Measurements from ENCODE around the gene STARD13.

Gene STARD13

DNA sequence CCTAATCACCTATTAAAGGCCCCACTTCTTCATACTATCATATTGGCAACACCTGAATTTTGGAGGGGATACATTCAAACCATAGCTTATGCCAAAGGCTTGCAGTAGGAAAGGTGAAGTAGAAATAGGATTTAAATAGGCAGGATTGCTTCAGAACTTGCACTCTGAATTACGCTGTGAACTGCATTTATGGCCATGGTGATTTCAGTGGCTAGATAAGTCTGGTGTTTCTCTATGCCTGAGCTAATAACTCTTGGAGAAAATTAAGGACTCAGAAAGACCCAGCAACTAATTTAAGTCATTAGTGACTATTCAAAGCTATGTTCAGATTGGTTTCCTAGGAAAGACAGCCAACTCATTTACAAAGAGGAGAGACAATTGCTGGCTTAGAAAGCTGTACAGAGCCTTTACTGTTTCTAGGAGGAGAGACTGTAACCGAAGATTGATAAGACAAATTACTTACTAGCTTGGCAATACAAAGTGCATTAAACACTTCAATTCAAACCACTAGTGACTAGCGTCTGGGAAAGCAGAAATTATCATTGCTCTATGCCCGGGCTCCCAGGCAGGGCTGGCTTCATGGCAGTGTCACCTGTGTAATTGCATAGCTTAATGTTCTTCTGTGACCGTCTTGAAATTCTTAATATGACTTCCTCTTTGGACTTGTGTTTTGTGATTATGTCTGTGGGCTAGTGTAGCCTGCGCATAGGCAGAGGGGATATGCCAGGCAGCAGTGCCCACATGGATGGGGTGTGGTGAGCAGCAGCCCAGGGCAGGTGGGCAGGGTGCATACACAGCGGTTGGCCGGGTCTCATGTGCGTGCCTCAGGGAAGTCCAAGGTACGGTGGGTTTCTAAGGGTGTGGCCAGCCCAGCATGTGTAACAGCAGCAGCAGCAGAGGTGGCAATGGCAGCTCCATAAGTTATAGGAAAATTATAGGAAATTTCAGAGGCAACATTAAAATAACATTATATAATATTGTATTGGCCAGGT, 209.3 kb downstream of the STARD13 start:
- no peak for DNase-seq

GRCh38 chr13:33073338-33073737, 212.2 kb downstream of the STARD13 start:
- no peak for DNase-seq

DNA sequence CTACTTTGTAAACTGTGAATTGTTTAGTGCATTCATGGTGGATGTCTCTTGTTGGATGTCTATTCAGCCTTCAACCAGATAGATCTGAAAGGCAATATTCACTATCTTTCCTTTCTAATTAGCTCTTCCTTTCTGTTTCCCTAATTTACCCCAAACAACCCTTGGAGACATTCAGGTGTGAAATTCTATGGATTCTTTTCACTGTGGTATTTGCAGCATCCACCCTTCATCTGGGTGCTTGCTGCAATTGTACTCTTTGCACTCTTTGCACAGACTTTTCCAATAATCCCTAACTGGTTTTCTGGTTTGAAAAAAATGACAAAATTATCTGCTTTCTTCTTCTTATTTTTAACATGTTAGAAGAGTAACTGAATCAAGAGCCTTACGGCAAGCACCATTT, 212.8 kb downstream of the STARD13 start:
- DNase-seq: no peak

DNA sequence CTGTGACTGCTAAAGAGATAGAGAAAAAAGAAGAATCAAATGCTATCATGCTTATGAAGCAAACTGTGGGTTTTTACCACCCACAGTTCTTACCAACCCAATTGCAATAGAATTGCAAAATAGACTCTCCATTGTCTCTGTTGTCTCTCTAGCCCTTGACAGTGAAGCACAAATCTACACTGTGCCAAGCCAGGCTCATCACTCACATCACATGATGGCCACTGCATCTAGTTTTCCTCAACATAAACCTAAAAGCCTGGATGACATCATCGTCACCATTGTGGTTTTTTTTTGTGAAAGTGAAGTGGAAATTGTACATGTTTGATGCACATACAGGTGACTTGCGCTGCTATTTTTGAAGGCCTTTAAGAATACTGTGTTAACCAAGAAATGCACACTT, 213.3 kb downstream of the STARD13 start:
- no peak for DNase-seq

GRCh38 chr13:33070713-33071112, 214.8 kb downstream of the STARD13 start:
- DNase-seq: no peak

DNA sequence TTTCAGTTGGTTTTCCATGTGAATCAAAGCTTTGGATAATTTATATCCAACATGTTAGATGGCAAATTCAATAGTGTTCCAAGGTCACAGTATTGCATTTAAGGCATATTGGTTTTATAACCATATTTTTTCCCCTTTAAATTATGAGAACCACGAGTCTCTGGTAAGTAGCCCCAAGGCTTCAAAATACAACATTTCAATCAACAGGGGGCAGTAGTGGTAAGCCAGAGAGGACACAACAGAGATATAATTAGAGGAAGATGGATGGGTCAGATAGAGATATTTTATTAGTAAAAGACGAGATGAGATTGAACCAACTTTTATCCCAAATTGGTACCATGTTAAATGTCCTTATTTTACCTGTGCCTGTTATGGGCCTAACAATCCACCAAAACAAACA, 216.2 kb downstream of the STARD13 start:
- DNase-seq: no peak

GRCh38 chr13:33066329-33066728, 219.2 kb downstream of the STARD13 start:
- no peak for DNase-seq

- DNase-seq: no peak
Observed at GRCh38 chr13:33060815-33061214, 224.7 kb downstream of the STARD13 start.

DNA sequence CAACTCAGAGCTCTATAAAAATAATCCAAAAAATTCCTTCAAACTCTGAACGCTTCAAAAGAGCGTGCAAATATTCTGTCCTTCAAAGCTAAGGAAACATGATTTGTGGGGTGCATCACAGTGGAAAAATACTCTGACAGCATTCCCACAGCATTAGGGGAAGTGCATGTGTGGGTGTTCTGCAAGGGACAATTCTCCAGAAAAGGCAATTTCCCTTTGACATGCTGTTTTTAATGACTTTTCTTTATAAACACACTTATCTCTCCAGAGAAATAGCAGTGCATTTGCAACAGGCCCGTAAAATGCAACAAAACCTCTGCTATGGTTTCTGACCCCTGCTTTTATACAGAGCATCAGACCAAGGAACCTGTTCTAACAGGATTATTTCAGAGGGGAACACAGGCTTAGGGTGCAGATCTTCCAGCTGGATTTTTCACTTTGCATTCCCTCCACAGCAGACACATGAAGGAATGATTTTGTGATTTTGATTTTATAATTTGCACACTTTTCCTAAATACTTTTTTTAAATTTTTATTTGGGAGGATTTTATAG, 226.7 kb downstream of the STARD13 start:
- no peak for DNase-seq

- no peak for DNase-seq
Observed at GRCh38 chr13:33057019-33057780, 228.4 kb downstream of the STARD13 start.

- DNase-seq: no peak
Observed at GRCh38 chr13:33053397-33054066, 232.0 kb downstream of the STARD13 start.
